Measurements from ENCODE around the gene NHLH1.

NHLH1 gene

DNA sequence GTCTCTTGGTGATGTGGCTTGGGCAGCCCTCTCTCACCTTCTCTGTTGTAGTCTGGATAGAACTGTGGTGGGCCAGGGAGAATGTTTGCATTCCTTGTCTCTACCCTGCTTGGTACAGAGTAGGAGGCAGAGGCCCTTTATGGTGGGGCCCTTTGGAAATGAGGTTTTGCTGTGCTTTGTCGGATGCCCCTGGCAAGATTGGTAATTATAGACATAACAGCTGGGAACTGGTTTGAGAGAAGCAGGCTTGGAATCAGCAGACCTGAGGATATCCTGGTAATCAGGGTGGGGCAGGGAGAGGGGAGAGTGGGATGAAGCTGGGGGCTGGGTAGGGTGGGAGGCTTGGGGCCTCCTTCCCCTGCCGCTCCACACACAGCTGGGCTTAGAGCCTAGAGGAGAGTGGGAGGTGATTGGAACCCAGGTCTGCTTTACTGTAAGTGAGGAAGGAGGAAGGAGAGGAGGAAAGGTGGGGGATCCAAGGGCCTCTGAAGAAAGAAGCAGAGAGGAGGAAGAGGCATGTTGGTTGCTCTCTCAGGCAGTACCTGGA, 38.5 kb downstream of the NHLH1 start:
- no peaks in the 10 kb centered on the region for H3K9me3 ChIP-seq (ENCODE audit: insufficient read depth, low read depth, low read length)
- no peak overlapping the region for H3K9ac ChIP-seq (ENCODE audit: low read depth, low read length)
- no peaks in the 10 kb centered on the region for H3K36me3 ChIP-seq (ENCODE audit: insufficient read depth, low read length)
- H3K4me1 ChIP-seq (ENCODE audit: insufficient read depth, low read length): peaks cover 77% of the 10 kb centered on the region
- no peaks in the 10 kb centered on the region for H3K27me3 ChIP-seq (ENCODE audit: insufficient read depth, low read length)
- H3K4me3 ChIP-seq (ENCODE audit: low read length): no peak overlapping the region
- 93% methylated on average over 2 of the region's 2 CpGs for WGBS
- H3K27ac ChIP-seq (ENCODE audit: low read depth, low read length): no peak overlapping the region

DNA sequence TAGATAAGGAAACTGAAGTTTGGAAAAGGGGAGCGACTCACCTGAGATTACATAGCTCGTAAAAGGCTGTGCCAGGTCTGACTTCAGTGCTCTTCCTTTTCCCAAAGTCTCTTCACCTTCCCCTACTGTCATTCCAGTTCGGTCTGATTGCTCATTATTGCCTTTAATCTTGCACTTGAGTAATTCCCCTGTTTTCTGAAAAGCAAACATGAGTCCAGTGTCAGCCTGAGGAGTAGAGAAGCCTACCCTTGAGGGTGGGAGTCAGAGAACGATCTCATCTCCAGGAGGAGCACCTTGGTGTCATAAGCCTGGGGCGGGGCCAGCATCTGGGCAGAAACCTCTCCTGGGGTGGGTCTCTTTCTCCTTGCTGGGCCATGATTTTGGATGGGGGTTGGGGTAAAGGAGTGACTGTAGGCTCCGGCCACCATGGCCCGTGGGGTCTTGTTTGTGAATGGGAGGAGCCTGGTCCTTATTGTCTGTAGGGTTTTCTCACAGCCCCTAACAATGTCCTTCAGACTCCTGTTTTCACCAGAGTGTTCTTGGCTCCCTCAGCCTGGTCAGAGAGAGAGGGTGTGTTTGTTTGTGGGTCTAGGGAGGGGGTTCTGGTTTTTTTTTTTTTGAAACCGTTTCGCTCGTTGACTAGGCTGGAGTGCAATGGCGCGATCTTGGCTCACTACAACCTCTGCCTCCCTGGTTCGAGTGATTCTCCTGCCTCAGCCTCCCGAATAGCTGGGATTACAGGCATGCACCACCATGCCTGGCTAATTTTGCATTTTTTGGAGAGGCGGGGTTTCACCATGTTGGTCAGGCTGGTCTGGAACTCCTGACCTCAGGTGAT, 39.5 kb downstream of the NHLH1 start:
- no peaks in the 10 kb centered on the region for H3K9me3 ChIP-seq (ENCODE audit: insufficient read depth, low read depth, low read length)
- 87% methylated on average over 15 of the region's 15 CpGs for WGBS
- H3K27ac ChIP-seq (ENCODE audit: low read depth, low read length): no peak overlapping the region
- H3K4me1 ChIP-seq (ENCODE audit: insufficient read depth, low read length): peaks cover 84% of the 10 kb centered on the region
- no peak overlapping the region for H3K4me3 ChIP-seq (ENCODE audit: low read length)
- no peaks in the 10 kb centered on the region for H3K27me3 ChIP-seq (ENCODE audit: insufficient read depth, low read length)
- no peak overlapping the region for H3K9ac ChIP-seq (ENCODE audit: low read depth, low read length)
- no peaks in the 10 kb centered on the region for H3K36me3 ChIP-seq (ENCODE audit: insufficient read depth, low read length)

DNA sequence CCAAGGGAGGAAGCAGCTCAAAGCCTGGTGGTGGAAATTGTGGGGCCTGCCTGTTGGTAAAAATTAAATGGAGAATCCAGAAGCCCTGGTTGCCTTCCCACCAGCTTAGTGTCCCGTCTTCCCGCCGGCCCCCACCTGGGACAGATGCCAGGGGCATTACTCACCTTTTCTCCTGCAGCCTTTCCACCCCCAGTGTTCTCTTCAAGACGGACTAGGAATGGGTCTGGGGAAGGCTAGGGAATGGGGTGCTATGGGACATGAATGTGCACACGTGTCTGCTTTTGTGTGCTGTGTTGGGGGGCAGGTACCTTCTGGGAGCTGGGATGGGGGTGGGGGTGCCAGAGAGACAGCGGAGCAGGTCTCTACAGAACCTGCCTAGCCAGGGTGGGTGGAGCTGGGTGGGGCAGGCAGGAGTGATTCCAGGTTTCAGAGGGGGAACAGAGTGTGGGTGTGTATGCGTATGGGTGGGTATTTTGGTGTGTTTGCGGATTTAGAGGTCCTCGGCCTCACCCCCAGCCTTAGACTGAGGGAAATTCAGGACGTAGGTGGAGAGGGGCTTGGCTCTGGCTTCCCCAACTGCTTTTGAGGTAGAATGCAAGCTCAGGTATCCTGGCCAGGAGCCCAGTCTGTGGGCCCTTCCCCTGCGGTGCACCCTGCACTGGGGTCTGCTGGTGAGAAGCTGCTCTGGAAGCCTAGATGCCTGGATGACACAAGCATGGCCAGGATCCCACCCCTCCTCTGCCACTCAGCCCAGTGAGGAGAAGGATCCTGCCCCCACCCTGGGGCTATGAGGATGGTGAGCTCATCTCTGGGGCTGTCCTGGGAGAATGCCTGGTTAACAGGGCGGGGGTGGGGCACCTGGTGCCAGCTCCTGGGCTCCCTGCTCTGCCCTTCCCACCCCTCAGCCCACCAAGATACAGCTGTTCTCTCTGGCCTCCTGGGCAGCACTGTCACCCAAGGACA, 41.2 kb downstream of the NHLH1 start:
- Histone ChIP-seq H3K9ac (ENCODE audit: low read depth, low read length) (peak overlapping the region; percentile 56), H3K4me3 (ENCODE audit: low read length) (no peak overlapping the region), H3K9me3 (ENCODE audit: insufficient read depth, low read depth, low read length) (no peaks in the 10 kb centered on the region), H3K27ac (ENCODE audit: low read depth, low read length) (peak overlapping the region; percentile 17; the same call in 1 of the 2 replicates), H3K4me1 (ENCODE audit: insufficient read depth, low read length) (peaks cover 72% of the 10 kb centered on the region), H3K27me3 (ENCODE audit: insufficient read depth, low read length) (no peaks in the 10 kb centered on the region), H3K36me3 (ENCODE audit: insufficient read depth, low read length) (no peaks in the 10 kb centered on the region)
- 77% methylated on average over 12 of the region's 12 CpGs for WGBS

DNA sequence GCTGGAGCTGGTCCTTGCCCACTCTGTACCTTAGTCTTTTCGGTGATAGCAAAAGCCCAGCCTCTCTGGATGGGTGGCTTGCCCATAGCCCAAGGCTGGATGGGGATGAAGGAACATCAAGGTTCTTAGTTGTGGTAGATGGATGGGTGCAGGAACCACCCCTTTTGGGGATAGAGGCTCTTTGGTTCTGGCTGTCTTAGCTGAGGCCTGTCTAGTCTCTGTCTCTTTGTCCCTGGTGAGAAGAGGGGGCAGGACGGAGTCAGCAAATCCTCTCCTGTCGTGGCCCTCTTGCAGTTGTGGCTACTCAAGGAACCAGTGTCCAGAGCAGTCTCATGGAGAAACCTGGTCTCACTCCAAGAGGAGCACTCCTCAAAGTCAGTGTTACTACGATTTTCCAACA, 42.0 kb downstream of the NHLH1 start:
- WGBS: 96% methylated on average over 4 of the region's 4 CpGs
- H3K9me3 ChIP-seq (ENCODE audit: insufficient read depth, low read depth, low read length): no peaks in the 10 kb centered on the region
- no peaks in the 10 kb centered on the region for H3K27me3 ChIP-seq (ENCODE audit: insufficient read depth, low read length)
- H3K36me3 ChIP-seq (ENCODE audit: insufficient read depth, low read length): no peaks in the 10 kb centered on the region
- H3K27ac ChIP-seq (ENCODE audit: low read depth, low read length): no peak overlapping the region
- peaks cover 69% of the 10 kb centered on the region for H3K4me1 ChIP-seq (ENCODE audit: insufficient read depth, low read length)
- H3K9ac ChIP-seq (ENCODE audit: low read depth, low read length): no peak overlapping the region
- H3K4me3 ChIP-seq (ENCODE audit: low read length): no peak overlapping the region

DNA sequence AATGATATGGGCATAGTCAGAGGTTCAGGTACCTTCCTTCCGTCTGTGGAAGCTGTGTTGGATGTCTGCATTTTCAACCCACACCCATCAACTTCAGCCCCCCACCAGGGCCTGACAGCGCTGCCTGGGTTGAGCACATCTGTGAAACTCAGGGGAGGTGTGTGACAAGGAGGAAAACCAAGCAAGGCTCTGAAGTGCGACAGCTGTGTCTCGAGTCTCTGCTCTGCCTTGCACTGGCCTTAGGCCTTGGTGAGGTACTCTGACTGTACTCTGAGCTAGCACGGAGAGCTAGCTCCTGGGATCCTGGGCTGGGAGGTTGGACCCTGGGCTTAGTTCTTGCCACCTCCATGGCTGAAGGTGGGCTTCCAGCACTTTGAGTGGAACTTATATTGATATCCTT, 42.6 kb downstream of the NHLH1 start:
- Histone ChIP-seq H3K27ac (ENCODE audit: low read depth, low read length) (no peak overlapping the region), H3K36me3 (ENCODE audit: insufficient read depth, low read length) (no peaks in the 10 kb centered on the region), H3K27me3 (ENCODE audit: insufficient read depth, low read length) (no peaks in the 10 kb centered on the region), H3K9me3 (ENCODE audit: insufficient read depth, low read depth, low read length) (no peaks in the 10 kb centered on the region), H3K4me1 (ENCODE audit: insufficient read depth, low read length) (peaks cover 69% of the 10 kb centered on the region), H3K9ac (ENCODE audit: low read depth, low read length) (no peak overlapping the region), H3K4me3 (ENCODE audit: low read length) (no peak overlapping the region)
- 93% methylated on average over 5 of the region's 5 CpGs for WGBS

DNA sequence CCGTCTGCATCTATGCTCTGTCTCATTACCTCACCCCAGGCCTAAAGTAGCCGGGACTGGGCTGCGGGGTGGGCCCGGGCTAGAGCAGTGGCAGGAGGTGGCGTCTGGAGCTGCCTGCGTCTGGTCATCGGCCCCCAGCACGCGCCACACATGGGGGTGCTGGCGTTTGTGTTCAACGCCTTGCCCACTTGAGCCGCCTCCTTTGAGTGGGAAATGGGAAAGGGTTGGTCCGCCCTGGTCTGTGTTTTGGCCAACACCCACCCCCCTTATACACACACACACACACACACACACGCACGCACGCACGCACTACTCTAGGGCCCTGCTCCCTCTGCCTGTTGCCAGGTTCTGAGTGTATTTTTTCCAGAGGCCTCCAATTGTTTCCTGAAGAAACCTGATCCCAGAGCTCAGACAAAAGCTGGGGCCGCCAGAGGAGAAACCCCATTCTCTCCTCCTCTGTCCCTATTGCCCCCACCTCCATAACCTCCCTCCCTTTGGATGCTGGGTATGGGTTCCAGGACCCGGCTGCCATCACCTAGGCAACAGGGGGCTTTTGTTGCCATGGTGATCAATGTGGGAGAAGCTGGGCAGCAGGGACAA, 43.6 kb downstream of the NHLH1 start:
- Histone ChIP-seq H3K4me1 (ENCODE audit: insufficient read depth, low read length) (peaks cover 60% of the 10 kb centered on the region), H3K9me3 (ENCODE audit: insufficient read depth, low read depth, low read length) (no peaks in the 10 kb centered on the region), H3K36me3 (ENCODE audit: insufficient read depth, low read length) (peaks cover 6% of the 10 kb centered on the region; the same call in 1 of the 2 replicates), H3K4me3 (ENCODE audit: low read length) (no peak overlapping the region), H3K9ac (ENCODE audit: low read depth, low read length) (peak overlapping the region; percentile 51; the same call in 1 of the 2 replicates), H3K27ac (ENCODE audit: low read depth, low read length) (peak overlapping the region; percentile 66), H3K27me3 (ENCODE audit: insufficient read depth, low read length) (no peaks in the 10 kb centered on the region)
- WGBS: 78% methylated on average over 18 of the region's 19 CpGs

DNA sequence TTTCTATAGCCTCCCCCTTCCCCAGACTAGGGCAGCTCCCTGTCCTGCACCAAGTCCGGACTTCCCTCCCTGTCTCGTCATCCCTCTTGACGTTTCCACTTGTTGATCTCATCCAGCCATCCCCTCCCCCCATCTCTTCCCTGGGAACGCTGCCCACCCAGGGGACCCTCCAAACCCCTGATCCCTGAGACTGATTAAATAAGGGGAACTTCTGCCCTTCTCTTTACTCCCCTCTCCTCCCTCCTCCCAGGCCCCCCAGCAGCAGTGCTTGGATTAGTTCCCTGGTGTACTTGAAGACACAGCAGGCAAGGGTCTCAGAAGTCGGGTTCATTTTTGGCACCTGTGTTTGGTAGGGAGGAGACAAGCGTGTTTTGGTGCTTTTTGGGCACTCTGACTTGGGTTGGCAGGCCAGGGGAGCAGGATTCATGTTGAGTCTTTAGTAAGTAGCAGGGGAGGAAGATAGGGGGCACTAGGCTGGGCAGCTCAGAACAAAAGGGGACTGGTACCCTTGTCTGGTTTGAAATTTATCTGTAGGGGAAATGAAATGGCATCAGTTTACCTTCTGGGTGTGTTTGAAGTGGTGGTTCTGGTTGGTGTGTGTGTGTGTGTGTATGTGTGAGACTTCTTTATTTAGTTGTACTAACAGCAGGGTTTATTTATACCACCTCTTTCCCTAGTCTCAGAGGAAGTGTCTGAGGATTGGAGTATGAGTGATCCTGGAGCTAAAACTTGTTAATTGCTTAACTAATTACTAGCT, 44.6 kb downstream of the NHLH1 start:
- Histone ChIP-seq H3K4me1 (ENCODE audit: insufficient read depth, low read length) (peaks cover 51% of the 10 kb centered on the region), H3K36me3 (ENCODE audit: insufficient read depth, low read length) (peaks cover 15% of the 10 kb centered on the region), H3K27me3 (ENCODE audit: insufficient read depth, low read length) (no peaks in the 10 kb centered on the region), H3K27ac (ENCODE audit: low read depth, low read length) (peak overlapping the region; percentile 24), H3K4me3 (ENCODE audit: low read length) (peak overlapping the region; percentile 18; the same call in 1 of the 2 replicates), H3K9me3 (ENCODE audit: insufficient read depth, low read depth, low read length) (no peaks in the 10 kb centered on the region), H3K9ac (ENCODE audit: low read depth, low read length) (0 out of 2 replicates have a peak overlapping the region, but pooled peaks have one; percentile 4)
- 82% methylated on average over 6 of the region's 6 CpGs for WGBS

DNA sequence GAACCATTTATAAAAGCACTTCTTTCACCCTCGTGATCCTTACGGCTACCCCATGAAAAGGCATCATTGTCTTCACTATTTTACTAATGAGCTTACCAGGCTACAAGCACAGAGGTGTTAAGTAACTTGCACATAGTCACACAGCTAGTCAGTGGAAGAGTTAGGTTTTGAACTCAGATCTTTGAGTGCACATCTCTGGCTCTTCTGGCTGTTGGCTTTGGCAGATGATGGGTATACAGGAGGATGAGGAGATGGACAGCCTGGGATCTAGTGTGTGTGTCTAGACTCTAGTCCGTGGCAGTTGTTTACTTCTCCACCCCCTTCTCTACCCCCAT, 45.1 kb downstream of the NHLH1 start:
- WGBS: 86% methylated on average over 3 of the region's 3 CpGs
- no peak overlapping the region for H3K9ac ChIP-seq (ENCODE audit: low read depth, low read length)
- peaks cover 51% of the 10 kb centered on the region for H3K4me1 ChIP-seq (ENCODE audit: insufficient read depth, low read length)
- no peak overlapping the region for H3K27ac ChIP-seq (ENCODE audit: low read depth, low read length)
- H3K9me3 ChIP-seq (ENCODE audit: insufficient read depth, low read depth, low read length): no peaks in the 10 kb centered on the region
- no peaks in the 10 kb centered on the region for H3K27me3 ChIP-seq (ENCODE audit: insufficient read depth, low read length)
- peaks cover 20% of the 10 kb centered on the region for H3K36me3 ChIP-seq (ENCODE audit: insufficient read depth, low read length)
- H3K4me3 ChIP-seq (ENCODE audit: low read length): no peak overlapping the region

DNA sequence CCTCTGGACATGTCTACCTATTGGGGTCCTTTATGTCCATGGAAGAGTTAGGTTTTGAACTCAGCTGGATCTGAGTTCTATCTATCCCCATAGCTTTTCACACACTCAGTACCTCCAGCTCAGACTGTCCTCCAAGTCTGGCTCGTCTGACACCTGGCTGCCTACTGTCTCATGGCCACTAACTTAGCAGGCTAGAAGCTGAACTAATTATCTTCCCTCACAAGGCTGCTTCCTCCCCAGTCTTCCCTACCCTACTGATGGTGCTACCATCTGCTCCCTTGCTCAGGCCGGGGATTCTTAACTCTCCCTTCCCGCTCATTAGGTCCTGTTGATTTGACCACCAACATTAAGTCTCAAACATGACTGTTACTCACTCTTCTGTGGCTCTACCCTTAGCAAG, 46.8 kb downstream of the NHLH1 start:
- Histone ChIP-seq H3K4me3 (ENCODE audit: low read length) (no peak overlapping the region), H3K9ac (ENCODE audit: low read depth, low read length) (no peak overlapping the region), H3K9me3 (ENCODE audit: insufficient read depth, low read depth, low read length) (no peaks in the 10 kb centered on the region), H3K27me3 (ENCODE audit: insufficient read depth, low read length) (no peaks in the 10 kb centered on the region), H3K27ac (ENCODE audit: low read depth, low read length) (no peak overlapping the region), H3K36me3 (ENCODE audit: insufficient read depth, low read length) (peaks cover 36% of the 10 kb centered on the region), H3K4me1 (ENCODE audit: insufficient read depth, low read length) (peaks cover 36% of the 10 kb centered on the region)
- WGBS: 85% methylated on average over 3 of the region's 3 CpGs

DNA sequence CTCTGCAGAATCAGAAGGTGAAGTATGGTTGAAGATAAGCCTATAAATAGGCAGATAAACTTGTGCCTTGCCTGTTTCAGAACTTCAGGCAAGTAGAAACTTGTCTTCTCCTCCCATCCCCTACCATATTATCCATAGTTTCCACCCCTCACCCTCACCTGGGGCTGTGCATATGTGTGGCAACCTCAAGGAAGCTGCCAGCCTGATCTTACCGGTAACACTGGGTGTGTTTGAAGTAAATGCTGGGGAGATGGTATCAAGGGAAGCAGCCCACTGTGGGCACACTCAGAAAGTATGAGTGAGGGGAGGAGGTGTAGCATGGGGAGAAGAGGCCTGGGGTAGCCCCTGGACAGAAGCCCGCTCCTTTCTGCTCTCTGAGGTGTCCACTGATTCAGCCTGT, 48.0 kb downstream of the NHLH1 start:
- no peak overlapping the region for H3K4me3 ChIP-seq (ENCODE audit: low read length)
- H3K9me3 ChIP-seq (ENCODE audit: insufficient read depth, low read depth, low read length): no peaks in the 10 kb centered on the region
- H3K36me3 ChIP-seq (ENCODE audit: insufficient read depth, low read length): peaks cover 47% of the 10 kb centered on the region
- H3K27ac ChIP-seq (ENCODE audit: low read depth, low read length): no peak overlapping the region
- 97% methylated on average over 2 of the region's 2 CpGs for WGBS
- H3K27me3 ChIP-seq (ENCODE audit: insufficient read depth, low read length): no peaks in the 10 kb centered on the region
- H3K9ac ChIP-seq (ENCODE audit: low read depth, low read length): no peak overlapping the region
- peaks cover 25% of the 10 kb centered on the region for H3K4me1 ChIP-seq (ENCODE audit: insufficient read depth, low read length)
